GM19455 (cell line): ENCODE data around the gene HAP1.
A peak's percentile ranks its signal among the peaks of the same experiment; 100 is the strongest.
"Not testable (repeated sequence)": the region's sequence is repeated elsewhere in the genome, so short reads cannot be mapped to it uniquely, and the experiment has no call there.

Experiments
- ATAC-seq: cut with Tn5 transposase; IDR thresholded peaks from one replicate; pipeline ENCODE4 v1.9.1; 2021; ENCODE audit not compliant: unreplicated experiment

HAP1 gene

DNA sequence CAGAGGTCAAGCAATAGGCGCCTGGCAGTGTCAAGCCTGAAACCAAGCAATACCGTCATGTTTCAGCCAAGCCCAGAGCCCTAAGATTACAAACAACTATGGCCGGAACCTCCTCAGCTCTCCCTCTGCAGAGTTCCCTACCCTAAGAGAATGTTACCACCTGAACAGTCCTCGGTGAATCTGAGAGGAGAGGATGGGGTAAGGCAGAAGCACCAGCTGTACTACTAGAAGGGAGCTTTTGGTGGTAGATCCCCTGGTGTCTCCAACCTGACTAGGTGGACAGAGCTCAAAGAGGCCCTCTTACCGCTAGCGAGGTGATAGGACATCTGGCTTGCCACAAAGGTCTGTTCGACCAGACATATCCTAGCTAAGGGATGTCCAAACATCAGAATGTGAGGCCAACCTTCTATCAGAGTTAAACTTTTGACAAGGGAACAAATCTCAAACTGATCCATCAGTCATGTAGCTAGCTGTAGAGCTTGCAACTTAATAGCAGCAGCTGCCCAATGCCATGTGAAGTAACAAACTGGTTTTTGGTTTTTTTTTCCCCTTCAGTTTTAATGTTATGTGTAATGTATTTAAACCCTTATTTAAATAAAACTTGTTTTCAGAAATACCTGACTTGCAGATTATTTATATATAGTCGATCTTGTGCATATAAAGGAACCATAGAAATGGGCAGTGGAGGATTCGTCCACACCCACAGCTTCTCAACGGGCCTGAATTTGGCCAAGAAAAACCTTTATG lies 43.2 kb downstream of the HAP1 start:
- no peak for ATAC-seq

DNA sequence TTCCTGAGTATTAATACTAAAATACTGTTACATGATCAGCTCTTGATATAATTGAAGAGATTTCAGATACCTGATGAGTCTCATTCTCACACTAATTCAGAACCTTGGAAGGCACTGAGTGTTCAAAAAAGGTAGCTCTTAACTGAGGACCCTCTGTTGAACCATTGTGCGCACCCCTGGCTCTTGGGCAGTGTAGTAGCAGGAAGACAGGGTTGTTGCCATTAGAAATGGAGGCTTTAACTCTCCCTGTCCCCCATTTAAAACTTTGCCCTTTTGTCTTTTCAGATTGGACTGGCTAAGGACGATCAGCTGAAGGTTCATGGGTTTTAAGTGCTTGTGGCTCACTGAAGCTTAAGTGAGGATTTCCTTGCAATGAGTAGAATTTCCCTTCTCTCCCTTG lies 43.9 kb downstream of the HAP1 start:
- no peak for ATAC-seq

DNA sequence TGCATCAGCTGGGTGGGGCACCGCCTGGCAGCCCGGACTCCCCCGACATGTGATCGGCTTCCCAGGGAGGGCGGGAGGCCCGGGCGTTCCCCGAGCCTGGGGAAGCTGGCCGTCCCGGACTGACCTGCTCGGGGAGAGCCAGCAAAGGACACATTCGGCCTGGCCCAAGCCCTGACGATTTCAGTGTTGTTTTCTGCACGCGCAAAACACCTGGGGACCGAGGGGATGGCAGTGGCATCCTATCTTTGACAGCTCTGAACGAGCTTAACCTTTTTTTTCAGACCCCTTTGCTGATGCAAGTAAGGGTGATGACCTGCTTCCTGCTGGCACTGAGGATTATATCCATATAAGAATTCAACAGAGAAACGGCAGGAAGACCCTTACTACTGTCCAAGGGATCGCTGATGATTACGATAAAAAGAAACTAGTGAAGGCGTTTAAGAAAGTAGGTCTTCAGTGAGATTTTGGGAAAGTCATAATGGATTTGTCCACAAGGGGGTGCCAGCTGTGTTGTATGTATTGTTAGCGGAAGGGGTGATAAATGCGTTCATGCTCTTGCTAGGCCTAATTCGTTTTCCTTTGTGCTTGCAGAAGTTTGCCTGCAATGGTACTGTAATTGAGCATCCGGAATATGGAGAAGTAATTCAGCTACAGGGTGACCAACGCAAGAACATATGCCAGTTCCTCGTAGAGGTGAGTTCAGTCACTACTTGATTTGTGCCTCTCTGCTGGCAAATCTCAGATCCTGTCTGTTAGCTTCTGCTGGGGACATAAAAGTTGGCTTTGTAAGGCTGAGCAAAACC lies 44.7 kb downstream of the HAP1 start:
- no peak for ATAC-seq

DNA sequence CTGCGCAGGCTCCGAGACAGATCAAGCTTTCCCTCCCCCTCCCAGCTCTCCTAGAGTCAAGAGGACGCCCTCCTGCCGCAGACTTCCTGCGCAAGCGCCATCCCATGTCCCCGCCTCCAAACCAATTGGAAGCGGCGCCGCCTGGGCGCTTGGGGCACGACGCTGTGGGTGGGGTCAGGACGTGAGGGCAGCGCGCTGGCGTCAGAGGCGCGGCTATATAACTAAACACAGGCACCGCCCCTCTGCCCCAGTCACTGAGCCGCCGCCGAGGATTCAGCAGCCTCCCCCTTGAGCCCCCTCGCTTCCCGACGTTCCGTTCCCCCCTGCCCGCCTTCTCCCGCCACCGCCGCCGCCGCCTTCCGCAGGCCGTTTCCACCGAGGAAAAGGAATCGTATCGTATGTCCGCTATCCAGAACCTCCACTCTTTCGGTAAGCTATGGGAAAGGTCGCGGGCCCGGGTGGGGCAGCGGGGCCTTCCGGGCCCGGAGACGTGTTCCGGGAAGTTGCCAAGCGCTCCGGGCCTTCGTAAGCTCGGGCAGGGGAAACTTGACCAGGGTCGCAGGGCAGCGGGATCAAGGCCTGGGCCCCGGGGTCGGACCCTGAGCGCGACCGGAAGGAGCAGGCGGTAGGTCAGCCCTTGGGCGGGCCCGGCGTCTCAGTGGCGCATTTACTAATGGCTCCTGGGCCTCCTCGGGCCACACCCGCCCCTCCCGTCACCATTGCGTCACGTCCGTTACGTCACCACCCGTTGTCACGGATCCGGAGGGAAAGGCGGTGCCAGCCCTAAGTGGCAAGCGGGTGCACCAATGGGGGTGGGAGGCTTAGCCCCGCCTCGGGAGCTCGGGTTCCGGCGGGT lies 45.6 kb downstream of the HAP1 start, which contains the start of gene EIF1:
EIF1 (plus strand) TSS at position 245 of the 856 bp plus-strand sequence; CDS start at position 399, 154 bp downstream.
- peak; percentile 68 for ATAC-seq

DNA sequence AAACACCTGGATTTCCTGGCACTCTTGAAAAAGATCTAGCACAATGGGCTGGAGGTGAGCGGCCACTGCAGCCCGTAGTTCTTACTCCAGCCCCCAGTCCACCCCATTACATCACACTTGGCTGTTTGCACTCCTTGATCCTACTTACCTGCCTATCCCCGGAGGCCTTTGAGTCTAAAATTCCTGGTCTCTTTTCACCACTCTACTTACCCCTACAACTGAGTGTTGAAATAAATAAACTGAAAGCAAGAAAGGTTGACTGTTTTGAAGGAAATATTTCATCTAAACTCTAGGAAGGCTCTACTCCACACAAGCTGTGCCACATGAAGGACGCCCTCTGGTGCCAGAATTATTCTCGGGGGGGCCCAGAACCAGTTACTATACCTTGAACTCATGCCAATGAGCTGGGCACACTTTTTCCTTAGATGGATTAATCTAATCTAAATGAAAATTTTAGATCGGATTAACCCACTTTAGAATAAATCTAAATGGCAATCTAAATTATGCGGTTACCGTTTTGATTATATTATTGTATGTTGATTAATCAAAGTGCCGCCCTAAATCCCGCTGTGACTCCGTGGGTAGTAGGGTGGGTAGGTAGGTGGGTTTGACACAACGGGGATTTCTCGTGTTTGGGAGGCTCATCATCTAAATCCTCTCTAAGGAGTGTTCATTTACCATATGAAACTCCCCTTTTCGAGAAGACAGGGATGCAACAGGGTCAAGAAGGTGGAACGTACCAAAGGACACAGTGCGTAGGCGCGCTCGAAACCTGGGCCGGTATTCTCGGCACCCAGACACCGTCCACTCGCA lies 46.4 kb downstream of the HAP1 start:
- peak; percentile 2 for ATAC-seq

DNA sequence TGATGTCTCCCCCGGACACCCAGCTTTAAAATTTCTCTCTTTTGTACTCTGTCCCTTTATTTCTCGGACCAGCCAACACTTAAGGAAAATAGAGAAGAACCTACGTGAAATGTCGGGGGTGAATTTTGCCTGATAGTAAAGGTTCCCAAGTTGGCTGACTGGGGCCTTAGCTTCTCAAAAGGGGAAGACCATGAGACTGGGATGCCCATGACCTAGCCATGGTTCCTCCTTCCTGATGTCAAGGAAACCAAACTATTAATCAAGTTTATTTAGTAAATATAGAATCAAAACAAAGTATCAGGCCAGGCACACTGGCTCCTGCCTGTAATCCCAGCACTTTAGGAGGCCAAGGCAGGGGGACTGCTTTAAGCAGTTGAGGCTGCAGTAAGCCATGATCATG lies 48.2 kb downstream of the HAP1 start:
- no peak for ATAC-seq

DNA sequence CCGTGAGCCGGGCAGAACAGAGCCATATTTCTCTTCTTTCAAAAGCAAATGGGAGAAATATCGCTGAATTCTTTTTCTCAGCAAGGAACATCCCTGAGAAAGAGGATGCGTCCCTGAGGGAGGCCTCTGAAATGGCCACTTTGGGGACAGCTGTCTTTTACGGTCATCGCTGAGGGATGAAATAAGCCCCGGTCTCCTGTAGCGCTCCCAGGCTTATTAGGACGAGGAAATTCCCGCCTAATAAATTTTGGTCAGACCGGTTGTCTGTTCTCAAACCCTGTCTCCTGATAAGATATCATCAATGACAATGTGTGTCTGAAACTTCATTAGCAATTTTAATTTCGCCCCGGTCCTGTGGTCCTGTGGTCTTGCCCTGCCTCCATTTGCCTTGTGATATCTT lies 48.7 kb downstream of the HAP1 start:
- not testable (repeated sequence) for ATAC-seq

DNA sequence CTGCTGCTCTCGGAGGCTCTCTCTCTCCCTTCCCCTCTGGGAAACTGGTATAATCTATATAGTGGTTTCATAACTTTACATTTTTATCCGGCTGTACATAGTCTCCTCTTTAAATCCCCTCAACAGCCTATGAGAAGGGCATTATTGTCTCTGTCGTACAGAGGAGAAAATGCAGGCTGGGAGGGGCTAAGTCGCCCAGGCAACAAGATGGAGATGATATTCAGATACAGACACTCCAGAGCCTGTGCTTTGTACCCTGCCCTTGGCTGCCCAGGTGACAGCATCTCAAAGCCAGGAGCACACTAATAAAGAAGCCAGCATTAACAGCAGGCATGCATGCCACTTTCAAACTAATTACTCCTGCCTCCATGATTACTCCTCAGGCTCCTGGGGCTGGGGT lies 50.4 kb downstream of the HAP1 start:
- ATAC-seq = no peak

DNA sequence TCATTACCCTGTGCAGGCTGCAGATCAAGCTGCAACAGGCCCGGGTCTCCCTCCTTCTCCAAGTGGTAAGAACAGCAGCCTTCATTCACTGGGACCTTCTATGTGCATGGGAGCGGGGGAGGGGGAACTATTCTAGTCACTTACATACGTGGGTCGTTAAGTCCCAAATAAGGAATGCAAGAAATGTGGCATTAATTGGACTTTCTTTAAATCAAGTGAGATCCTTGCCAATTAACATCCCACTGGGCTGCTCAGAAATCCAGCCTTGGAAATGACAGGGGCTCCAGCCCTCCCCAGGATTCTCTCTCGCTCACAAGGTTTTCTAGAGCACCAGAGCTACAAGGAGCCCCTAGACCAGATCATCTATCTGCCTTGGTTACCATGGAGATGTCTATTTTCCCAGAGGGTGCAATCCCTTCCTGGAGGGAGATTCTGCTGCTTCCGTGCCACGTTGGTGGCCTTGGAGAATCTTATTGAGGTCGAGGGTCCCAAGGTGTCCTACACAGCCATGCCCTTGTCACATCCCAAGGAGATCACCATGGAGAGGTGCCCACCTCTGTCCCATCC lies 50.9 kb downstream of the HAP1 start:
- no peak for ATAC-seq

DNA sequence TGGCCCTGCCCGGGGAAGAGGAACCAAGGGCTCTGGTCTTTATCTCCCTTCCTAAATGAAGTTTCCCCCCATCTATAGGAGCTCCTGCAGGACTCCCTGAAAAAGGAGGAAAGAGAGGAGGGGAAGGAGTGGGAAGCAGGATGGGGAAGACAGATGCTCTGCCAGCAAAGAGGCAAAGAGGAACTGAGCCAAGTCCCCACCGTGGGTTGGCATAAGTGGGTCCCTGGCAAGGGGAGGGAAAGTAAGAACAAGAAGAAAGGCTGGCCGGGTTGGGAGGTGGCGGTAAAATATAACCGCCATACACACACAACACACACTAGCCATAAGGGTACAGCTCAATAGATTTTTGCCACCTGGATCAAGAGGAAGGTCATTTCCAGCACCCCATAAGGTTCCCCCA lies 51.8 kb downstream of the HAP1 start:
- no peak for ATAC-seq

DNA sequence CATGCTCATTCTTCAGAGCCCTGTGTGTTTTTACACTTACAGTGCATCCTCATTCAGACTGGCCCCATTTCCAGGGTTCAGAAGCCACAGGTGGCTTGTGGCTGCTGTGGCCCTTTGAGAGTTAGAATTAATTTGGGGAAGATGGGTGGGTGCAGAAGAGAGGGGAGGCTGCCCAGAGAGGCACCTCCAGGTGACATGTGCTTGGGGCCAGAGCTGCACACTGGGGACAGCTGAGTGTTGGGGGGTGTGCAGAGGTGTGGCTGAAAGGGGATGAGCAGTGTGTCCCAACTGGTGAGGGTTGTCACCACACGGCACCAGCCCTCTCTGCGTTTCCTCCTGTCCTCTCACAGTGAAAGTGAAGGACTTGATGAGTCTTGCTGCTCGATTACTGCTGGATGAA lies 52.7 kb downstream of the HAP1 start:
- ATAC-seq = no peak

DNA sequence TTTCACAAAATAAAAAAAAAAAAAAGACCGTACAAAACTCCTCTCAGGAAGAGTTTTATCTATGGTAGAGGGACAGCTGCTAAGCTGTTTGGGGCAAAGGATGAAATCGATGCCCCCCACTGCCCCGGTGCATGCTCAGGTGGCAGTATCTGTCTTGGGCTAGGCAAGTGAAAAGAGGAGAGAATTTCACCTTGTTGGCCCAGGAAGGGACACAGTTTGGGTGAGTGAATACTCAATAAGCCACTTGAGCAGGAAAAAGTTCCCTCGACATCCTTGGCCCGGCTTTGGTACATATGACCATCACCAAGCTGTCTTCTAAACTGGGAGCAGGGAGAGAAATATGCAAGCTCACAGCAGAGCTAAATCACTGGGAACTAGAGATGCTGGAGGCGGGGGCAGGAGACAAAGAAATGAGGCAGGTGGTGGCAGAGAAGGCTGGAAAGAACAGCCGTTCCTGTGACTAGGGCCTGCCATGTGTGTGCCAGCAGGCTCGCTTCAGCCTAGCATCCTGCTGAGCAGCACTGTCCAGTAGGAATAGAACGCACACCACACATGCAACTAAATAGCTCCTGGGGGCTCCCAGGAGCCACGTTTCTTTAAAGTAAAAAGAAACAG lies 53.9 kb downstream of the HAP1 start:
- no peak for ATAC-seq

DNA sequence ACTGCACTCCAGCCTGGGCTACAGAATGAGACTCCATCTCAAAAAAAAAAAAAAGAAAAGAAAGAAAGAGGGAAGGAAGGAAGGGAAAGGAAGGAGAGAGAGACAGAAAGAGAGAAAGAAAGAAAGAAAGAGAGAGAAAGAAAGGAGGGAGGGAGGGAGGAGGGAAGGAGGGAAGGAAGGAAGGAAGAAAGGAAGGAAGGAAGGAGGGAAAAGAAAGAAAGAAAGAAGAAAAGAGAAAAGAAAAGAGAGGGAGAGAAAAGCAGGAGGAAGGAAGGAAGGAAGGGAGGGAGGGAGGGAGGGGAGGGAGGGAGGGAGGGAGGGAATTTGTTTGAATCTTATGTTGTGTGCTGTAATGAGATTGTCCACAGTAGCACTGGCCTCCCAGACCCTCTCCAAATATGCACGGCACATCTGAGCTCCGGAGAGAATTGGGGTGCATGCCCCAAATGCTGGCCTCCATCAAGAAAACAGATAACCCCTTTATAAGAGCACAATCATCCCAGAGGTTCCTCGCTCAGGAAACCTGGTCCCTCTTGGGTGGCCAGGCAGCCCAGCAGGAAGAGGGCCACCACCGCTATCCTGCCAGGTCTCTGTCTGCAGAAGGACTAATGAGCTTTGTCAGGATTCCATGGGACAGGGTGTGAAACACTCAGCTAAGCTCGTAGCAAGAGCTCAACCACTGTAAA lies 54.6 kb downstream of the HAP1 start:
- ATAC-seq = no peak

DNA sequence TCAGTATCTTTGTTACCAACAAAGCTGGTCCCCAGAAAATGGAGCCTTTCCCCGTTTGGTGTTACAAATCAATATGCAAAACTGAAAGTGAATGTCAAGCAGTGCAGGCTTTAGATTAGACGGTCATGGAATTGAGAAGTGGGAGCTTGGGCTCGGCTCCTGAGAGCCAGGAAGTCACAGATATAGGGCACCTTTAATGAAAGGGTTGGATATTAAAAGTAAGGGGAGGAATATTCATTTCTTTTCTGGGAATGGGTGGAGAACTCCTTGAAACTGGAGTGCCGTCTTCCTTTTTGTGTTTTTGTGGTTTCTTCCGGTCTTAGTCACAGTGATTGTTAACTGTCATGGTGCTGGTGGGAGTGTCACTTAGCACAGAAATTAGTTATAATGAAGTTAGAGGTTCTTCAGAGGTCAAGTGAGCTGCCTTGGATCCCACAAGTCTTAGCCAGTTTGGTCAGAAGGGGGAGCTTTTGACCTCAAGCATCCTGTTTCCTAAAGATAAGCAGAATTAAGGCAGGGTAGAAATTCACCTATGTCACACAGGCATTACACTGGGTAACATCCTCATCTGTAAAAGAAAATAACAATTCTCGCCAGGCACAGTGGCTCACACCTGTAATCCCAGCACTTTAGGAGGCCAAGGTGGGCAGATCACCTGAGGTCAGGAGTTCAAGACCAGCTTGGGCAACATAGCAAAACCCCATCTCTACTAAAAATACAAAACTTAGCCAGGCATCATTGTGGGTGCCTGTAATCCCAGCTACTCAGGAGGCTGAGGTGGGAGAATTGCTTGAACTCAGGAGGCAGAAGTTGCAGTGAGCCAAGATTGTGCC lies 55.3 kb downstream of the HAP1 start:
- peak; percentile 56 for ATAC-seq

DNA sequence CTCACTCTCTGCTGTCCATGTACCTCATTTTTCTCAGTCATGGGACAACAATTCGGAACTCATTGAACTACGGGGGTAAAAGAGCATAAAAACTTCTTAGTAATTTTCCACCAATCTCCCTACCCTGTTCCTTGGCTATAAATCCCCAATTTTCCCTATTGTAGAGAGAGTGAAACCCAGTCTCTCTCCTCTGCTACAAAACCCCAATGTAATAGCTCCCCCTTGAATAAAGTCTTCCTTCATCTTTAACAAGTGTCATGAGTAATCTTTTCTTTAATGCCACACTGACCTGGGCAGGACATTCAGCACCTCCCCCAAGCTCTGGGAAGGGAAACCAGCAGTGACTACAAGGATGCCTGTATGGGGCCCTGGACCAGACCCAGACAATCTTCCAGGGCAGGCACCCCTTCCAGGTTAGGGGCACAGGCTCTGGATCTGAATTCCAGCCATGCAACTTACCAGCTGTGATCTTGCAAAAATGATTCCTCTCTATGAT lies 56.0 kb downstream of the HAP1 start:
- no peak for ATAC-seq

DNA sequence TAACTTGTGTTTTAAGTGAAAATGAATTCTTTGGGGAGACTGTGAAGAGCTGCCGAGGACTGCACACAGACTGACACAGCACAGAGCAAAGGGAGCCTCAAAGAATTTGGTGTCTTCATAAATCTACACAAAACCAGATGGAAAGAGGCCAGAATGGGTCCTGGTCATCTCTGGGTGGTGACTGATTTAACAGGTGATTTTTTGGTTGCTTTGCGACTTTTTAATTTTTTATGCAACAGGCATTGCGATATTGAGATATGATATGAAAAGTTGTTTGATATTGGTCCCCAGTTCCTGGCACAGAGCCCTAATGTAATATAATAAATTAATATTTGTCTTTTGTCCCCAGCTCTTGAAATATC lies 58.4 kb downstream of the HAP1 start:
- ATAC-seq = no peak

DNA sequence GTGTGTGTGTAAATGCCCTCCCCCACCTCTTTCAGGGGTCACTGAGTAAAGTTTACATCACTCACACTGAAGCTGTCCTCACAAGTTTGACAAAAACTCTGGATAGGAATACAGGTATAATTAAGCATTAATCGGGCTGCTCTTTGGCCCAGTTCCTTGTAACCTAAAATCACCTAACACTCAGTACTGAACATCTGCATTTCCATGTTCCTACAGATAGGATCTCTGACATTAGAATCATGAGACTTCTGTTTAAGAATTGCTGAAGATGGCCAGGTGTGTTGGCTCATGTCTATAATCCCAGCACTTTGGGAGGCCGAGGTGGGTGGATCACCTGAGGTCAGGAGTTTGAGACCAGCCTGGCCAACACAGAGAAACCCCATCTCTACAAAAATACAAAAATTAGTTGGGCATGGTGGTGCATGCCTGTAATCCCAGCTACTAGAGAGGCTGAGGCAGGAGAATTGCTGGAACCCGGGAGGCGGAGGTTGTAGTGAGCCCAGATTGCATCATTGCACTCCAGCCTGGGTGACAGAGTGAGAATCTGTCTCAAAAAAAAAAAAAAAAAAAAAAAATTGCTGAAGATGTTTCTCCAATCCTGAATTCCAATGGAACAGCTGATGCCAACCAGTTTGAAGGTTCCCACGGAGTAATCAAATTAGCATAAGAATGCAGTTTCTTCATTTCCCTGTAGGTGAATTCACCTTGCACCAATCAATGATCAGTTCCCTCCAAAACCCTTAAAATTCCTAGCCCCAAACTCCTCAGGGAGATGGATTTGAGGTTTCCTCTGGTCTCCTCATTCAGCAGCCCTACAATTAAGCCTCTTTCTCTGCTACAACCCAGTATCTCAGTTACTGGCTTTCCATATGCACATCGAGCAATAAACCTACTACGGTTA lies 59.0 kb downstream of the HAP1 start:
- ATAC-seq = not testable (repeated sequence)
